Measurements from ENCODE around the gene PIEZO2. TPM values are rescaled to one million over a fixed set of nuclear protein-coding genes. Genes with fewer than 3 reads are reported as not detected.

PIEZO2 gene
- total and polyA plus RNA-seq, 2 of the 8 experiments (the other 6 are each of a cell fraction or from before 2014, with no cell fraction given) = 4.7 to 16.5 TPM

GRCh38 chr18:10690366-10690765 lies 459.0 kb downstream of the PIEZO2 start:
- H3K4me2 ChIP-seq (ENCODE audit: insufficient read depth in 1 of 2, low read depth in 2 of 2, low read length in 2 of 2) = no peak overlapping the region
- no peak overlapping the region for H3K56ac ChIP-seq (replicated peaks; ENCODE audit: insufficient read length, low read depth, low read length)
- H3K36me3 ChIP-seq (ENCODE audit: control insufficient read depth in 2 of 4, insufficient read depth in 4 of 4, low read length in 3 of 4) = no peaks in the 10 kb centered on the region
- H4K91ac ChIP-seq (replicated peaks; ENCODE audit: insufficient read length, low read length) = no peak overlapping the region
- no peak overlapping the region for H2AK5ac ChIP-seq (ENCODE audit: low read depth, low read length)
- H3K4me3 ChIP-seq (ENCODE audit: extremely low read depth in 1 of 4, insufficient read depth in 2 of 4, low read depth in 3 of 4, low read length in 4 of 4) = no peak overlapping the region
- no peaks in the 10 kb centered on the region; a peak in 1 of 7 replicates for H3K27me3 ChIP-seq (replicated peaks in 1 of 4; ENCODE audit: control insufficient read depth in 3 of 4, extremely low read depth in 1 of 4, insufficient read depth in 3 of 4, low read length in 3 of 4)
- ChIA-PET POLR2A (ENCODE audit: partially characterized antibody) (no interaction called here), CTCF (ENCODE audit: partially characterized antibody) (no interaction called here)
- no peak overlapping the region for H4K5ac ChIP-seq (ENCODE audit: insufficient read length, low read depth, low read length)
- no peaks in the 10 kb centered on the region for H4K20me1 ChIP-seq (replicated peaks in 1 of 2; ENCODE audit: control insufficient read depth in 1 of 2, insufficient read depth in 2 of 2, low read length in 2 of 2)
- H3K79me2 ChIP-seq (ENCODE audit: control insufficient read depth in 1 of 2, insufficient read depth in 2 of 2, low read length in 2 of 2) = no peaks in the 10 kb centered on the region
- H3K23ac ChIP-seq (ENCODE audit: insufficient read length) = no peak overlapping the region
- DNase-seq (ENCODE audit: low read depth in 1 of 2, low spot score in 2 of 2) (no peak), FAIRE-seq (no peak)
- peaks cover 2% of the 10 kb centered on the region; the same call in 1 of the 2 replicates for H3K23me2 ChIP-seq (ENCODE audit: low read depth, low read length)
- H2BK15ac ChIP-seq (ENCODE audit: low read length) = no peak overlapping the region
- no peak overlapping the region for H3K9ac ChIP-seq (replicated peaks in 1 of 4; ENCODE audit: extremely low read depth in 1 of 4, low read depth in 3 of 4, low read length in 3 of 4)
- no peak overlapping the region for H3K18ac ChIP-seq (ENCODE audit: extremely low read depth, low read length)
- 79% methylated on average over 7 of the region's 7 CpGs; no CpG with 5 or more reads in 1 of the 2 experiments for WGBS, 2 experiments (ENCODE audit: extremely low coverage in 1 of 2, insufficient coverage in 1 of 2, insufficient read length in 1 of 2, insufficient replicate concordance in 2 of 2, low coverage in 1 of 2, low lambda C conversion rate in 2 of 2, missing lambda C conversion rate in 1 of 2)
- H3K4me1 ChIP-seq (replicated peaks in 1 of 4; ENCODE audit: control insufficient read depth in 3 of 4, insufficient read depth in 4 of 4, low read length in 3 of 4) = no peaks in the 10 kb centered on the region
- H4K8ac ChIP-seq (ENCODE audit: extremely low read depth, insufficient read depth, low read length) = no peak overlapping the region
- H3K27ac ChIP-seq (ENCODE audit: low read depth, low read length) = no peak overlapping the region
- no peak overlapping the region for H2BK5ac ChIP-seq (ENCODE audit: low read depth, low read length)
- H2BK12ac ChIP-seq (ENCODE audit: low read depth, low read length) = no peak overlapping the region
- H2BK120ac ChIP-seq (replicated peaks; ENCODE audit: low read depth, low read length) = no peak overlapping the region
- H3K14ac ChIP-seq (ENCODE audit: insufficient read length) = no peak overlapping the region
- TF ChIP-seq NANOG (IDR thresholded peaks at IDR 0.05; ENCODE audit: insufficient read depth, low read depth, low read length, poor library complexity, severe bottlenecking) (no peak), ZNF274 (IDR thresholded peaks at IDR 0.05; ENCODE audit: borderline replicate concordance, extremely low read depth, low read length) (no peak), EGR1 (IDR thresholded peaks at IDR 0.05; ENCODE audit: borderline replicate concordance, low read depth, low read length) (no peak), BACH1 (IDR thresholded peaks at IDR 0.05; ENCODE audit: low read length) (no peak), BCL11A (IDR thresholded peaks at IDR 0.05; ENCODE audit: low read depth in 2 of 2, low read length in 2 of 2) (no peak), SAP30 (IDR thresholded peaks at IDR 0.05; ENCODE audit: insufficient read depth, insufficient replicate concordance, low read length) (no peak)
- no peak overlapping the region for H2BK20ac ChIP-seq (ENCODE audit: low read length)
- no peaks in the 10 kb centered on the region for H3K9me3 ChIP-seq (ENCODE audit: insufficient read depth in 2 of 2, low read depth in 1 of 2, low read length in 1 of 2)
- no peaks in the 10 kb centered on the region for H3K79me1 ChIP-seq (ENCODE audit: low read depth, low read length)
- no peak overlapping the region for H2AFZ ChIP-seq (ENCODE audit: low read length)
- H3K4ac ChIP-seq (replicated peaks; ENCODE audit: insufficient read length, low read depth, low read length) = peak overlapping the region; percentile 14
